Mononuclear cell (primary cell): Measurements from ENCODE around the gene ESRRB. TPM values are rescaled to one million over a fixed set of nuclear protein-coding genes. Genes with fewer than 3 reads are reported as not detected.

Experiments
- H3K27me3 ChIP-seq: 2 replicates; pipeline ENCODE4 v1.6.0; 2011; ENCODE audit warnings: low read length, control low read depth; ENCODE audit not compliant: insufficient read depth
- H3K4me1 ChIP-seq: 2 replicates; pipeline ENCODE4 v1.5.1; 2011; ENCODE audit warnings: mild to moderate bottlenecking, low read length, control low read depth; ENCODE audit not compliant: insufficient read depth
- H3K4me3 ChIP-seq: 2 replicates; pipeline ENCODE4 v1.5.1; 2011; ENCODE audit warnings: mild to moderate bottlenecking, low read length, moderate library complexity
- H3K9me3 ChIP-seq: 2 replicates; pipeline ENCODE4 v1.5.1; 2011; ENCODE audit warnings: low read depth, mild to moderate bottlenecking, control low read depth, low read length
- total RNA-seq: library from RNA; depleted of rRNA; stranded (reverse); fragments of >200 nt; gene quantifications from one replicate; pipeline ENCODE4 v1.2.3, GENCODE V29; 2012

The ESRRB gene
- total RNA-seq, 1 donor = 0.10 TPM

GRCh38 chr14:76413106-76413961, 37.4 kb downstream of the ESRRB start:
- H3K4me1 ChIP-seq = no peaks in the 10 kb centered on the region
- H3K4me3 ChIP-seq = no peak overlapping the region
- peaks cover 19% of the 10 kb centered on the region for H3K27me3 ChIP-seq
- H3K9me3 ChIP-seq = no peaks in the 10 kb centered on the region

- no peak overlapping the region for H3K4me3 ChIP-seq
- H3K27me3 ChIP-seq = peaks cover 19% of the 10 kb centered on the region
- no peaks in the 10 kb centered on the region for H3K4me1 ChIP-seq
- no peaks in the 10 kb centered on the region for H3K9me3 ChIP-seq
These were observed 38.1 kb downstream of the ESRRB start for GRCh38 chr14:76413962-76414600.

- Histone ChIP-seq H3K4me3 (no peak overlapping the region), H3K4me1 (no peaks in the 10 kb centered on the region), H3K27me3 (peaks cover 6% of the 10 kb centered on the region), H3K9me3 (no peaks in the 10 kb centered on the region)
These were observed 43.5 kb downstream of the ESRRB start for GRCh38 chr14:76419399-76419798.

- H3K4me1 ChIP-seq = no peaks in the 10 kb centered on the region
- no peaks in the 10 kb centered on the region for H3K27me3 ChIP-seq
- no peaks in the 10 kb centered on the region for H3K9me3 ChIP-seq
- H3K4me3 ChIP-seq = no peak overlapping the region
These were observed 44.9 kb downstream of the ESRRB start for GRCh38 chr14:76420827-76421226.

- Histone ChIP-seq H3K4me3 (no peak overlapping the region), H3K27me3 (no peaks in the 10 kb centered on the region), H3K4me1 (no peaks in the 10 kb centered on the region), H3K9me3 (no peaks in the 10 kb centered on the region)
These were observed 45.7 kb downstream of the ESRRB start for GRCh38 chr14:76421662-76422061.

GRCh38 chr14:76422662-76423061, 46.7 kb downstream of the ESRRB start:
- H3K27me3 ChIP-seq = no peaks in the 10 kb centered on the region
- H3K9me3 ChIP-seq = no peaks in the 10 kb centered on the region
- H3K4me3 ChIP-seq = no peak overlapping the region
- H3K4me1 ChIP-seq = no peaks in the 10 kb centered on the region

GRCh38 chr14:76423534-76423933, 47.6 kb downstream of the ESRRB start:
- Histone ChIP-seq H3K4me3 (no peak overlapping the region), H3K4me1 (no peaks in the 10 kb centered on the region), H3K27me3 (no peaks in the 10 kb centered on the region), H3K9me3 (no peaks in the 10 kb centered on the region)

- H3K9me3 ChIP-seq = no peaks in the 10 kb centered on the region
- no peak overlapping the region for H3K4me3 ChIP-seq
- no peaks in the 10 kb centered on the region for H3K4me1 ChIP-seq
- H3K27me3 ChIP-seq = no peaks in the 10 kb centered on the region
These were observed 48.4 kb downstream of the ESRRB start for GRCh38 chr14:76424359-76424758.

GRCh38 chr14:76426161-76426696, 50.3 kb downstream of the ESRRB start:
- H3K9me3 ChIP-seq = no peaks in the 10 kb centered on the region
- no peaks in the 10 kb centered on the region for H3K4me1 ChIP-seq
- no peaks in the 10 kb centered on the region for H3K27me3 ChIP-seq

GRCh38 chr14:76428611-76429010, 52.7 kb downstream of the ESRRB start:
- Histone ChIP-seq H3K9me3 (no peaks in the 10 kb centered on the region), H3K27me3 (no peaks in the 10 kb centered on the region), H3K4me1 (no peaks in the 10 kb centered on the region), H3K4me3 (no peak overlapping the region)

More at GRCh38 chr14:76426161-76426696, 50.3 kb downstream of the ESRRB start:
- H3K4me3 ChIP-seq = no peak overlapping the region

GRCh38 chr14:76430017-76430416, 54.1 kb downstream of the ESRRB start:
- Histone ChIP-seq H3K4me1 (no peaks in the 10 kb centered on the region), H3K9me3 (no peaks in the 10 kb centered on the region), H3K27me3 (no peaks in the 10 kb centered on the region), H3K4me3 (no peak overlapping the region)

- Histone ChIP-seq H3K4me1 (no peaks in the 10 kb centered on the region), H3K4me3 (no peak overlapping the region), H3K27me3 (no peaks in the 10 kb centered on the region), H3K9me3 (no peaks in the 10 kb centered on the region)
These were observed 54.6 kb downstream of the ESRRB start for GRCh38 chr14:76430475-76430980.

GRCh38 chr14:76431538-76431937, 55.6 kb downstream of the ESRRB start:
- Histone ChIP-seq H3K4me1 (no peaks in the 10 kb centered on the region), H3K9me3 (no peaks in the 10 kb centered on the region), H3K27me3 (no peaks in the 10 kb centered on the region), H3K4me3 (no peak overlapping the region)

- Histone ChIP-seq H3K27me3 (no peaks in the 10 kb centered on the region), H3K4me1 (no peaks in the 10 kb centered on the region)
These were observed 57.2 kb downstream of the ESRRB start for GRCh38 chr14:76432827-76433752.

More at GRCh38 chr14:76432827-76433752, 57.2 kb downstream of the ESRRB start:
- no peak overlapping the region for H3K4me3 ChIP-seq
- no peaks in the 10 kb centered on the region for H3K9me3 ChIP-seq
